SU-DHL-6 (cell line): Measurements from ENCODE around the gene SYCN.

Experiments used
- CTCF ChIP-seq: fragments of 200-600 bp; sonication (generic); IDR thresholded peaks from one replicate; pipeline ENCODE4 v1.5.1; 2017; ENCODE audit warnings: antibody characterized with exemption, mild to moderate bottlenecking, low read length, moderate library complexity; ENCODE audit not compliant: insufficient read depth, poor library complexity, severe bottlenecking
- EZH2phosphoT487 ChIP-seq: fragments of 200-600 bp; sonication (generic), shearing (Covaris generic); conservative IDR thresholded peaks from 2 replicates; pipeline ENCODE4 v1.6.1; 2018; ENCODE audit warnings: mild to moderate bottlenecking, antibody characterized with exemption, low read length, moderate library complexity, mixed read lengths

GRCh38 chr19:39246951-39247669, 43.0 kb upstream of the SYCN start:
- TF ChIP-seq EZH2phosphoT487 (no peak), CTCF (no peak)
